SK-N-SH treated with all-trans-retinoic acid at 6 μM for 48 hours (cell line): Measurements from ENCODE around the gene DHX57.

Source experiments
- ARNTL ChIP-seq: fragments of 450-650 bp; formaldehyde crosslinking; IDR thresholded peaks from 2 replicates; pipeline ENCODE4 v1.5.0; 2020; ENCODE audit warnings: low read depth, mild to moderate bottlenecking, moderate library complexity, borderline replicate concordance
- CSDC2 ChIP-seq: fragments of 250-450 bp; sonication (Bioruptor Pico); IDR thresholded peaks from 2 replicates; pipeline ENCODE4 v1.5.0; 2020; ENCODE audit warnings: mild to moderate bottlenecking, moderate library complexity
- OSR1 ChIP-seq: fragments of 250-450 bp; sonication (Bioruptor Pico); IDR thresholded peaks from 2 replicates; pipeline ENCODE4 v1.8.0; 2022; ENCODE audit warnings: moderate library complexity, mild to moderate bottlenecking, inconsistent platforms
- PPARA ChIP-seq: fragments of 250-450 bp; sonication (Bioruptor Pico); IDR thresholded peaks from 2 replicates; pipeline ENCODE4 v1.5.0; 2020; ENCODE audit warnings: mild to moderate bottlenecking, borderline replicate concordance
- SNAI2 ChIP-seq: fragments of 250-450 bp; sonication (Bioruptor Pico); IDR thresholded peaks from 2 replicates; pipeline ENCODE4 v1.5.0; 2020; ENCODE audit warnings: mild to moderate bottlenecking, moderate library complexity
- ZFP3 ChIP-seq: fragments of 250-450 bp; sonication (Bioruptor Pico); IDR thresholded peaks from 2 replicates; pipeline ENCODE4 v1.5.0; 2020; ENCODE audit warnings: mild to moderate bottlenecking, moderate library complexity
- ZFP30 ChIP-seq: fragments of 450-650 bp; formaldehyde crosslinking; IDR thresholded peaks from 2 replicates; pipeline ENCODE4 v1.5.0; 2022; ENCODE audit warnings: mild to moderate bottlenecking, moderate library complexity
- TF ChIP-seq, protein P1 (sequence below): fragments of 250-450 bp; sonication (Bioruptor Pico); IDR thresholded peaks from 2 replicates; pipeline ENCODE4 v1.5.1; 2020; ENCODE audit warnings: low read depth, mild to moderate bottlenecking, moderate library complexity
- TF ChIP-seq, protein P2 (sequence below): fragments of 250-450 bp; sonication (Bioruptor Pico); IDR thresholded peaks from 2 replicates; pipeline ENCODE4 v1.5.0; 2020; ENCODE audit warnings: mild to moderate bottlenecking, moderate library complexity
- TF ChIP-seq, protein P3 (sequence below): fragments of 250-450 bp; sonication (Bioruptor Pico); IDR thresholded peaks from 2 replicates; pipeline ENCODE4 v1.8.0; 2021; ENCODE audit warnings: low read depth, mild to moderate bottlenecking, moderate library complexity, borderline replicate concordance

- TF ChIP-seq PPARA (CRISPR knock-in tag), result no peak
- TF ChIP-seq, protein P1, sequence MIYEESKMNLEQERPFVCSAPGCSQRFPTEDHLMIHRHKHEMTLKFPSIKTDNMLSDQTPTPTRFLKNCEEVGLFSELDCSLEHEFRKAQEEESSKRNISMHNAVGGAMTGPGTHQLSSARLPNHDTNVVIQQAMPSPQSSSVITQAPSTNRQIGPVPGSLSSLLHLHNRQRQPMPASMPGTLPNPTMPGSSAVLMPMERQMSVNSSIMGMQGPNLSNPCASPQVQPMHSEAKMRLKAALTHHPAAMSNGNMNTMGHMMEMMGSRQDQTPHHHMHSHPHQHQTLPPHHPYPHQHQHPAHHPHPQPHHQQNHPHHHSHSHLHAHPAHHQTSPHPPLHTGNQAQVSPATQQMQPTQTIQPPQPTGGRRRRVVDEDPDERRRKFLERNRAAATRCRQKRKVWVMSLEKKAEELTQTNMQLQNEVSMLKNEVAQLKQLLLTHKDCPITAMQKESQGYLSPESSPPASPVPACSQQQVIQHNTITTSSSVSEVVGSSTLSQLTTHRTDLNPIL (CRISPR knock-in tag), result no peak
- TF ChIP-seq SNAI2 (CRISPR knock-in tag), result no peak
- TF ChIP-seq OSR1, result no peak
- no peak for TF ChIP-seq ZFP30 (CRISPR knock-in tag)
- no peak for TF ChIP-seq ZFP3 (CRISPR knock-in tag)
- TF ChIP-seq CSDC2 (CRISPR knock-in tag), result no peak
- no peak for TF ChIP-seq ARNTL (CRISPR knock-in tag)
- TF ChIP-seq, protein P2, sequence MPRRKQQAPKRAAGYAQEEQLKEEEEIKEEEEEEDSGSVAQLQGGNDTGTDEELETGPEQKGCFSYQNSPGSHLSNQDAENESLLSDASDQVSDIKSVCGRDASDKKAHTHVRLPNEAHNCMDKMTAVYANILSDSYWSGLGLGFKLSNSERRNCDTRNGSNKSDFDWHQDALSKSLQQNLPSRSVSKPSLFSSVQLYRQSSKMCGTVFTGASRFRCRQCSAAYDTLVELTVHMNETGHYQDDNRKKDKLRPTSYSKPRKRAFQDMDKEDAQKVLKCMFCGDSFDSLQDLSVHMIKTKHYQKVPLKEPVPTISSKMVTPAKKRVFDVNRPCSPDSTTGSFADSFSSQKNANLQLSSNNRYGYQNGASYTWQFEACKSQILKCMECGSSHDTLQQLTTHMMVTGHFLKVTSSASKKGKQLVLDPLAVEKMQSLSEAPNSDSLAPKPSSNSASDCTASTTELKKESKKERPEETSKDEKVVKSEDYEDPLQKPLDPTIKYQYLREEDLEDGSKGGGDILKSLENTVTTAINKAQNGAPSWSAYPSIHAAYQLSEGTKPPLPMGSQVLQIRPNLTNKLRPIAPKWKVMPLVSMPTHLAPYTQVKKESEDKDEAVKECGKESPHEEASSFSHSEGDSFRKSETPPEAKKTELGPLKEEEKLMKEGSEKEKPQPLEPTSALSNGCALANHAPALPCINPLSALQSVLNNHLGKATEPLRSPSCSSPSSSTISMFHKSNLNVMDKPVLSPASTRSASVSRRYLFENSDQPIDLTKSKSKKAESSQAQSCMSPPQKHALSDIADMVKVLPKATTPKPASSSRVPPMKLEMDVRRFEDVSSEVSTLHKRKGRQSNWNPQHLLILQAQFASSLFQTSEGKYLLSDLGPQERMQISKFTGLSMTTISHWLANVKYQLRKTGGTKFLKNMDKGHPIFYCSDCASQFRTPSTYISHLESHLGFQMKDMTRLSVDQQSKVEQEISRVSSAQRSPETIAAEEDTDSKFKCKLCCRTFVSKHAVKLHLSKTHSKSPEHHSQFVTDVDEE (CRISPR knock-in tag), result no peak
- TF ChIP-seq, protein P3, sequence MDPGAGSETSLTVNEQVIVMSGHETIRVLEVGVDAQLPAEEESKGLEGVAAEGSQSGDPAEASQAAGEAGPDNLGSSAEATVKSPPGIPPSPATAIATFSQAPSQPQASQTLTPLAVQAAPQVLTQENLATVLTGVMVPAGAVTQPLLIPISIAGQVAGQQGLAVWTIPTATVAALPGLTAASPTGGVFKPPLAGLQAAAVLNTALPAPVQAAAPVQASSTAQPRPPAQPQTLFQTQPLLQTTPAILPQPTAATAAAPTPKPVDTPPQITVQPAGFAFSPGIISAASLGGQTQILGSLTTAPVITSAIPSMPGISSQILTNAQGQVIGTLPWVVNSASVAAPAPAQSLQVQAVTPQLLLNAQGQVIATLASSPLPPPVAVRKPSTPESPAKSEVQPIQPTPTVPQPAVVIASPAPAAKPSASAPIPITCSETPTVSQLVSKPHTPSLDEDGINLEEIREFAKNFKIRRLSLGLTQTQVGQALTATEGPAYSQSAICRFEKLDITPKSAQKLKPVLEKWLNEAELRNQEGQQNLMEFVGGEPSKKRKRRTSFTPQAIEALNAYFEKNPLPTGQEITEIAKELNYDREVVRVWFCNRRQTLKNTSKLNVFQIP (CRISPR knock-in tag), result no peak
These were observed 533 bp downstream of the DHX57 start for GRCh38 chr2:38875227-38875575.
